Neutrophil (primary cell): ENCODE results near the gene ZNF683.
"Not testable (repeated sequence)": the region's sequence is repeated elsewhere in the genome, so short reads cannot be mapped to it uniquely, and the experiment has no call there.

Experiments
- H3K27ac ChIP-seq: fragments of 200-600 bp; sonication (generic); 2 replicates; pipeline ENCODE4 v1.5.1; 2016; ENCODE audit warnings: mild to moderate bottlenecking, moderate library complexity
- H3K27me3 ChIP-seq: fragments of 200-600 bp; sonication (generic); 2 replicates; pipeline ENCODE4 v1.6.0; 2016; ENCODE audit warnings: mild to moderate bottlenecking
- H3K36me3 ChIP-seq: fragments of 200-600 bp; sonication (generic); 2 replicates; pipeline ENCODE4 v1.5.1; 2017
- H3K4me1 ChIP-seq, 2 experiments: fragments of 200-600 bp in 1 of 2; sonication (generic) in 1 of 2; 1 replicate in 1 of 2; 2 replicates in 1 of 2; pipeline versions ENCODE4 v1.5.1 to v1.6.1; 2013 to 2016; ENCODE audit warnings: low read depth in 1 of 2, low read length in 1 of 2, mild to moderate bottlenecking in 1 of 2, moderate library complexity in 1 of 2; ENCODE audit not compliant: control insufficient read depth in 1 of 2, insufficient read depth in 1 of 2
- H3K4me3 ChIP-seq, 2 experiments: fragments of 200-600 bp in 1 of 2; sonication (generic) in 1 of 2; 1 replicate in 1 of 2; 2 replicates in 1 of 2; pipeline ENCODE4 v1.5.1; 2013 to 2016; ENCODE audit warnings: low read depth in 1 of 2, low read length in 1 of 2, mild to moderate bottlenecking in 1 of 2, moderate library complexity in 1 of 2
- H3K9me3 ChIP-seq: fragments of 200-600 bp; sonication (generic); 2 replicates; pipeline ENCODE4 v1.5.1; 2016
- CTCF ChIP-seq: fragments of 200-600 bp; sonication (generic); IDR thresholded peaks from 2 replicates; pipeline ENCODE4 v1.5.1; 2016; ENCODE audit warnings: antibody characterized with exemption

The ZNF683 gene

GRCh38 chr1:26391450-26391849 is 18.9 kb upstream of the ZNF683 start:
- no peak overlapping the region for H3K4me3 ChIP-seq
- H3K27me3 ChIP-seq = peaks cover 23% of the 10 kb centered on the region
- no peaks in the 10 kb centered on the region for H3K36me3 ChIP-seq
- no peaks in the 10 kb centered on the region for H3K9me3 ChIP-seq
- H3K27ac ChIP-seq = no peak overlapping the region
- no peak for TF ChIP-seq CTCF
- H3K4me1 ChIP-seq = no peaks in the 10 kb centered on the region

DNA sequence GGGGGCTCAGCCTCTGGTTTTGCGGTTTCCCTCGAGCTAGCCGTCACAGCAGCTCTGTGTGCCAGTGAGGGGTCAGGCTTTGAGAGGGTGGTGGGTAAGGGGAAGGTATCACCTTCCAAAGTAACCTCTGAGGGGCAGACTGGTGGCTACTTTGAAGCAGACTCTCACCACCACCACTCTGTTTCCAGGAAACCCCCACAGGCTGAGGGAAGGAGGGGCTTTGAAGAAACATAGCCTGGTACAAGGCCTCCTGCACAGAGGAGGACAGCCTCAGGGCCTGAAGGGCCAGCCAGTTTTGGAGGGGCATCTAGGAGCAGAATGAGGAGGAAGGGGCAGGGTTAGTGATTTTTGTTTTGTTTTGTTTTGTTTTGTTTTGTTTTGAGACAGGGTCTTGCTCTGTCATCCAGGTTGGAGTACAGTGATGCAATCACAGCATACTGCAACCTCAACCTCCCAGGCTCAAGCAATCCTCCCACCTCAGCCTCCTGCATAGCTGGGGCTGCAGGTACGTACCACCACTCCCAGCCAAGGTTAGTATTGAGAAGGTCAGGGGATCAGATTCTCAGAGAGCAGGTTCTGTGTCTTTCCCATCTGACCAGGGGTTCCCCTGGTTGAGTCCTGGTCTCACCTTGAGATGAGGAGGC is 17.2 kb upstream of the ZNF683 start:
- Histone ChIP-seq H3K27me3 (peaks cover 39% of the 10 kb centered on the region), H3K9me3 (no peaks in the 10 kb centered on the region), H3K36me3 (no peaks in the 10 kb centered on the region), H3K27ac (no peak overlapping the region), H3K4me3 (no peak overlapping the region), H3K4me1 (no peaks in the 10 kb centered on the region)
- no peak for TF ChIP-seq CTCF

DNA sequence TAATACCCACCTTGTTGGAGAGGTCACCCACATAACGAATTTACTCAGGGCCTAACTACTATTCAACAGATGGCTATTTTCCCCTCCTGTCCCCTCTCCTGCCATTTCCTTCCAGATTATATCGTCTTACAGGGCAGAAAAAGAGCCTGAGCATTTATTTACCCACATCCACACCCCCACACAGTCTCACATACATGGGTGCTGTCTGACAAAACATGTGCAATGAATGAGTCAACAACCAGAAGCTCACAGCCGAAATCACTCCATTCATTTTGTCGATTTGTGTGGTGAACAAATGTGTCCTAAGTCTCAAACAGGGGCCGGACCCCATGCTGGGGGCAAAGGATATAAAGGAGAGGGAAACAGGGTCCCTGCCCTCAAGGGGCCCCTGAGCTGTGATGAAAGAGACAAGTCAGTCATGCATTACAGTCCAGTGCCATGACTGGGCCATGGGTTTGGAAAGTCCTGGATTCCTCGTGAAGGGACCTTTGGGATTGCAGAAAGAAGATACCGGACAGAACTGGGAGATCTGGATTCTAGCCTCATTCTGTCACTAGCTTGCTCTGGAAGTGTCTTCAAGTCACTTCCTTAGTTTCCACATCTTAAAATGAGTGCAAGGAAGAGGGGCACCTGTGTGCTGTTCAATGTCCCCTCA is 16.4 kb upstream of the ZNF683 start:
- Histone ChIP-seq H3K9me3 (no peaks in the 10 kb centered on the region), H3K4me3 (no peak overlapping the region), H3K36me3 (no peaks in the 10 kb centered on the region), H3K27me3 (peaks cover 39% of the 10 kb centered on the region), H3K4me1 (no peaks in the 10 kb centered on the region), H3K27ac (no peak overlapping the region)
- no peak for TF ChIP-seq CTCF

DNA sequence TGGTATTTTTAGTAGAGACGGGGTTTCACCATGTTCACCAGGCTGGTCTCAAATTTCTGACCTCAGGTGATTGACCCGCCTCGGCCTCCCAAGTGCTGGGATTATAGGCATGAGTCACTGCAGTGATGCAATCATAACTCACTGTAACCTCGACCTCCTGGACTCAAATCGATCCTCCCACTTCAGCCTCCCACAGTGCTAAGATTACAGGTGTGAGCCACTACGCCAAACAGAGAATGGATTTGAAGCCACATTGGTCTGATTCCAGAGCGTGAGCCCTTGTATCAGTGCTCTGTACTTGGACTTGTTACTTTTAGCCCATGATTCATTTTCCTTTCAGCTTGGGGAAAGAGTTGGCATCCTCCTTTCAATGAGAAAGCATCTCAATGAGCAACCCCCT is 14.9 kb upstream of the ZNF683 start:
- H3K27me3 ChIP-seq = peaks cover 34% of the 10 kb centered on the region
- H3K4me3 ChIP-seq = no peak overlapping the region
- no peaks in the 10 kb centered on the region for H3K4me1 ChIP-seq
- H3K9me3 ChIP-seq = no peaks in the 10 kb centered on the region
- no peak for TF ChIP-seq CTCF
- H3K36me3 ChIP-seq = no peaks in the 10 kb centered on the region
- no peak overlapping the region for H3K27ac ChIP-seq

DNA sequence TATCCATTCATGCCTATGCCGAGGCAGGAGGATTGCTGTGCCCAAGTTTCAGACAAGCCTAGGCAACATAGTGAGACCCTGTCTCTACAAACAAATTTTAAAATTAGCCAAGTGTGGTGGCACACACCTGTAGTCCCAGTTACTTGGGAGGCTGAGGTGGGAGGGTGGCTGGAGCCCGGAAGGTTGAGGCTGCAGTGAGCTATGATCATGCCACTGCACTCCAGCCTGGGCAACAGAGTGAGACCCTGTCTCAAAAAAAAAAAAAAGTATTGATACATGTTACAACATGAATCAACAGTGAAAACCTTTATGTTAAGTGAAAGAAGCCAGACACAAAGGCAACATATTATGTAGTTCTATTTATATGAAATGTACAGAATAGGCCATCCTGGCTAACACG is 12.5 kb upstream of the ZNF683 start:
- H3K4me3 ChIP-seq, H3K27ac ChIP-seq, H3K9me3 ChIP-seq, H3K36me3 ChIP-seq, H3K4me1 ChIP-seq: not testable (repeated sequence)
- H3K27me3 ChIP-seq = peaks cover 25% of the 10 kb centered on the region

GRCh38 chr1:26384076-26384475 is 11.5 kb upstream of the ZNF683 start:
- H3K4me3 ChIP-seq = no peak overlapping the region
- no peaks in the 10 kb centered on the region for H3K36me3 ChIP-seq
- H3K9me3 ChIP-seq = no peaks in the 10 kb centered on the region
- TF ChIP-seq CTCF = no peak
- no peak overlapping the region for H3K27ac ChIP-seq
- H3K4me1 ChIP-seq = no peaks in the 10 kb centered on the region
- H3K27me3 ChIP-seq = peaks cover 25% of the 10 kb centered on the region
